GM18873 (cell line): ENCODE data around the gene HCRT.
"Not testable (repeated sequence)": the region's sequence is repeated elsewhere in the genome, so short reads cannot be mapped to it uniquely, and the experiment has no call there.

ENCODE experiments used
- ATAC-seq: cut with Tn5 transposase; IDR thresholded peaks from one replicate; pipeline ENCODE4 v1.9.1; 2021; ENCODE audit warnings: mild to moderate bottlenecking, moderate library complexity, moderate number of reproducible peaks; ENCODE audit not compliant: unreplicated experiment, low FRiP score

The HCRT gene

DNA sequence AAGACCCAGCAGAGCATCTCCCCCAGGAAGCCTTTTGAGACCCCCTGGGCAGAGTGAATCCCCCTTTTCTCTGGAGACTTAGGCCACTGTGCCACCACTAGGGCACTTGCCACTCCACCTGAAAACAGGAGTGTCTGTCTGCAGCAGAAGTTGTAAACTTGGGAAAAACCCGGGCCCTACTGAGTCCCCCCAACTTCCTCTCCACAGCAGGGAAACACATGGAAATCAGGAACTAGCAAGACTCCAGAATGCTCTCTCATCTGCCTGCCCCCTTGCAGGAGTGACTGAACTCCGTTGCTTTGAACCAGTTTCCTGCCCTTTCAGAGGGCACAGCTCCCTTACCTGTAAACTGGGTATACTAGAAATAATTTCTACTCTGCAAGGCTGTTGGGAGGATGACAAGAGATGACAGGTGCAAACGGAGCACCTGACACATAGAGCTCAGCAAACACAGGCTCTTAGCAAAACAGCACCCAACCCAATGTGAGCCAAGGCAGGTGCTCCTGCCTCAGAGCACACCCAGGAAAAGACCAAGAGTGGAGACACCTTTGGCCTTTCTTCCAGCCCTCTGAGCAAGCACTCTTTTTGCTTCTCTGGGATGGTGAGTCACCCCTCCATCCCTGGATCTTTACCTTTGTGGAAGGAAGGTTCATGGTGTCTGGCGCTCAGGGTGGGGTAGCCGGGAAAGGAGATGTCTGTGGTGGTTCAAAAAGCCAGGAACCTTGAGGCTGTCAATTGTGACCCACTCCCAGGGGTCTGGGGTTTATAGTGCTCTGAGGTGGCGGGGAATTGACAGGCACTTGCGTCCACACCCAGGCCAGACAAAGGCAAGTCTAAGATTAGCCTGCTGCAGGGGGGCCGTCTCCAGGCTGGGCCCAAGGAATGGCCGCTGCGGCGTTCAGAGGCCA is at the start of gene HCRT:
TSS of gene HCRT (minus strand) at position 740 of the 908 bp plus-strand sequence. CDS start at position 653, 87 bp downstream.
- no peak for ATAC-seq

GRCh38 chr17:42233994-42234393 is 48.7 kb upstream of the HCRT start:
- no peak for ATAC-seq

DNA sequence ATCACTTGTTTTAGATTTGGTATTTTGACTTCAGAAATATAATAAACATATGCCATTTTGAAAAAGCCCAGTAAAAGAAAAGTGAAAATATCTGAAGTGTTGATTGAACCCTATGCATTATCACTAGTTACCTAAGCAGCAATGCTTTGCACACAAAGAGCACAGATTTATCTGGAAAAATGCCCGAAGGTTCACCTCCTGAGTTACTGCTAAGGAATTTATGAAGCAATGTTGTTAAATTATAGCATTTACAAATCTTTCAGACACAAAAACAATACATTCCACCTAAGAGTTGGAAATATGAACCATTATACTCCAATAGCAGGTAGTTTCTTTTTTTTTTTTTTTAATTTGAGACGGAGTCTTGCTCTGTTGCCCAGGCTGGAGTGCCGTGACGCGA is 47.9 kb upstream of the HCRT start:
- ATAC-seq: no peak

- ATAC-seq: no peak
Observed at GRCh38 chr17:42230225-42230624, 45.0 kb upstream of the HCRT start.

DNA sequence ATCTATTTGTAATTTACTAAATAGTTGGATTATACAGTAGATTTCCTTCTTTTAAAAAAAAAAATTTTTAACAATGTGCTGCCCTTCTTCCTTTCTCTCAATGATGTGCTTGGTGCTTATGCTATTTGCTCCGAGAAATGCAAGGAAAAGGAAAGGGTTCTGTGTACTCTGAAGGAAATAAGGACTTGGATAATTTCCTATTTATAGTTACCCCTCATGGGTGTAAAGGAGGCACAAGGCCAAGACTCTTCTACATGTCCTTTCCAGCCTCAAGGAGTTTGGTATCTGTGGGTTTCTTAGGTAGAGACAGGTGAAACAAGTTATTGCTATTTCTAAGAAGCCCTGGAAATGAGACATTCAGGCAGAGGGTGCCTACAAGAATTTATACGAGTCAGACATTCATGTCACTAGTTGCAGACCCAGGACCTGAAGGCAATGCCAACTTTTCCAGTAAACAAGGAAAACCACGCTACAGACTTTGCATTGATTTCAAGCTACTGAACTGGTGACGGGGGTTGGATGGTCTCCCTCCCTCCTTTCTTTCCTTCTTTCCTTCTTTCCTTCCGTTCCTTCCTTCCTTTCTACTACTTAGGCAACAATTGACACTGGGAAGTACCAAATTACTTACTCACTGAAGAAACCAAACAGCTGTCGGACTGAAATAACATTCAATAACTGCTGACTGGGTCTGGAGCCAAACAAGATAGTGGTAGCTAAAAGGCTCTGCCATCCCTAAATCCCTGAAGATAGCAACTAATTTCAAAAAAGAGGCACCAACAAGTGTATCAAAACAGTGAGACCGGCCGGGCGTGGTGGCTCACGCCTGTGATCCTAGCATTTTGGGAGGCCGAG is 42.8 kb upstream of the HCRT start:
- no peak for ATAC-seq

DNA sequence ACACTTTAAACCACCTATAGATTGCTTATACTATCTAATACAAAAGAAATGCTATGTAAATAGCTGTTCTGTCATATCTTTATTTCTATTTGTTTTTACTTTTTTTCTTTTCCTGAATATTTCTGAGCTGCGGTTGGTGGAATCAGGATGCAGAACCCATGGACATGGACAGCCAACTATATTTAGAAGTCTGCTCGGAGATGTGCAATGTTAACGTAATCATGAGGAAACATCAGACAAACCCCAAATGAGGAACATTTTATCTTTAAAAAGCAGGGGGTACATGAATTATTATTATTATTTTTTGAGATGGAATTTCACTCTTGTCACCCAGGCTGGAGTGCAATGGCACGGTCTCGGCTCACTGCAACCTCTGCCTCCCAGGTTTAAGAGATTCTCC is 40.4 kb upstream of the HCRT start:
- no peak for ATAC-seq

- ATAC-seq: no peak
Observed at GRCh38 chr17:42224651-42225050, 39.4 kb upstream of the HCRT start.

- ATAC-seq: no peak
Observed at GRCh38 chr17:42221886-42222745, 36.9 kb upstream of the HCRT start.

GRCh38 chr17:42219280-42219679 is 34.0 kb upstream of the HCRT start:
- ATAC-seq: not testable (repeated sequence)

- no peak for ATAC-seq
Observed at GRCh38 chr17:42214156-42214555, 28.9 kb upstream of the HCRT start.

DNA sequence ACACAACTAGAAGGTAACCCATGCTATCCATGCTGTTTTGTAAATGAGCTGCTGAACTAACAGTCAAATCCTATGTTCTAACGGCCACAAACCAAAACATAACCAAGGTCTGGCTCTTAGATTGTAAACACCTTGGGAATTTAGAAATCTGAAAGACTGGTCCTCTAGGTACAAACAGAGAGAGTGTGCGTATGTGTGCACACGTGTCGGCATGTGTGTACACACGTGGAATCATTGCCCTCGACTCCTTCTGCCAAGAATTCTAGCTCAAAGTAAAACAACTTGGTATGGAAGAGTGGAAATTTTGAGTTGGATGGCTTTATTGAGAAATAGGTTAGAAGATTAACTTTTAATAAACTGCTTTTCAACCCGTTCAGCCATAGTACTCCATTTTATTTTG is 27.1 kb upstream of the HCRT start:
- ATAC-seq: no peak

GRCh38 chr17:42211921-42212341 is 26.7 kb upstream of the HCRT start:
- not testable (repeated sequence) for ATAC-seq

- ATAC-seq: no peak
Observed at GRCh38 chr17:42210046-42210445, 24.8 kb upstream of the HCRT start.

GRCh38 chr17:42206153-42206612 is 20.9 kb upstream of the HCRT start:
- ATAC-seq: not testable (repeated sequence)

DNA sequence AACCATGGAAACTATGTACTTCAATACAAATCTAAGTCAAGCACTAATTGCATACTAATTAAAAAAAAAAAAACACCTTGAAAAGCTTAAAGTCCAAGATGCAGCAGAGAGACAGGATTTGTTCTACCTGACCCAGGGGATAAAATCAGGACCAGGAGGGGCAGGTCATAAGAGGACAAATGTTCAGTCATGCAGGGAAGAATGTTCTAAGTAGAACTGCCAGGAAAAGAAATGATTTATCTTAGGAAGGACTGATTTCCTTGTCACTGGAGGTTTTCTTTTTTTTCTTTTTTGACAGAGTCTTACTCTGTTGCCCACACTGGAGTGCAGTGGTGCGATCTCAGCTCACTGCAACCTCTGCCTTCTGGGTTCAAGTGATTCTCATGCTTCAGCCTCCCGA is 18.1 kb upstream of the HCRT start:
- no peak for ATAC-seq

- no peak for ATAC-seq
Observed at GRCh38 chr17:42202696-42203095, 17.4 kb upstream of the HCRT start.

DNA sequence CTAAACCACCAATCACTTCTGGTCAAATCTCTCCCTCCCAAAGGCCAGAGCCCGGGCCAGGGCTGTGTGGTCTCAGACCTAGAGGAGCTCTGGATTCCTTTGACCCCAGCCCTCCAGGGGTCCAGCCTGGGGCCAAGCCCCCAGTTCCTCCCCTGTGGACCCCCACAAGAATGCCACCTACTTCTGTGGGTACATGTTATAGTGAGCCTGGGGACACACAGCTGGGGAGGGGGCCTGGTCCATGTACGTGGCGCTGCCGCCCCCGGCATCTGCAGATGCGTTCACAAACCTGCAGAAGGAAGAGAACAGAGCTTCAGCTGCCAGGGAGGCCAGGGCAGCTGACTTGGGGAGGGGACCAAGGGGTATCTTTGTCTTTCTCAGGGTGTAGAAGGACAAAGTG is 16.9 kb upstream of the HCRT start:
- no peak for ATAC-seq

DNA sequence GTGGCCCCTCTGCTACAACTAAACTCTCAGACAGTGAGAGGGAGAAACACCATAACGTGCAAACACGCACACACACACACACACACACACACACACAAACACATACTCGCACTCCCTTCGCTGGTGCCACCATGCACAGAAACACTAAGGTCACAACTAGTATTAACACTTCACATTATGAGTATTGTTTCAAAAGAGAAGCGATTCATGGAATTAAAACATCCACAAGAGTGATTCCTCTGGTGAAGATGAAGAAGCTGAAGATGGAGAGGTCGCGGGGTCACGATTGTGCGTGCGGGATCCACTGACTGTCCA is 16.2 kb upstream of the HCRT start:
- no peak for ATAC-seq

DNA sequence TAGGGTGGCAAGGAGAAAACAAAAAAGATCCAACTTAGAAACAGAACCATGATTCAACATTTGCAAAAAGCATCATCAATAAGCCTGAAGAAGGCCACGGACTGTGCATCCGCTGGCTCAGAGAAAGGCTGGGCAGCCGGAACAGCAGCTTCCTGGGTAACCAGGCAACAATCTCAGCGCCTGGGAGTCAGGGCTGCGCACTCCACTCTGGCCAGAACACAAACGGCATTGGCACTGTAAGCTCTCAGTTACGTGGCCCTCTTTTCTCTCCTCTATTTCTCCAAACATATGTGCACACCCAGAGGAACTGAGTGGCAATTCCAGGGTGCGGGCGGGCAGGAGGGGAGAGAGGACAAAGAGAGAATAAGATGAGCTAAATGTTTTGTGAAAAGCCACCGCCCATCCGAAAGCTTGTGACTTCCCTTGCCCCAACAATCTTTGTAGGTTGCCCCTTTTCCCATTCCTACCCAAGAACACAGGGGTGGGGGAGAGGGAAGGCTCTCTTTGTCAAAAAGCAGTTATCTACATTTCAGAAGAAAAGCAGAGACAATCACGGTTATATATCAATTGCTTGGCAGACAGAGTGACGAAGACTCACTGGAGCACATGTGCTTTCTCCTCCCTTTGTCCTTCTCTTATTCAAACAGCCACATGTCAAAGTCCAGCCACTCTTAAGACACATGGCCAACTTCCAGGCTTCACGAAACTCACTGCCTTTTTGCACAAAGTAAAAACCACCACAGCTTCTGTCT is 15.6 kb upstream of the HCRT start:
- ATAC-seq: no peak
